GM19438 (cell line): ENCODE results near the gene CERS6.
"Not testable (repeated sequence)": the region's sequence is repeated elsewhere in the genome, so short reads cannot be mapped to it uniquely, and the experiment has no call there.

ENCODE experiments used
- ATAC-seq: cut with Tn5 transposase; IDR thresholded peaks from one replicate; pipeline ENCODE4 v1.9.1; 2021; ENCODE audit warnings: low read depth; ENCODE audit not compliant: unreplicated experiment

Gene CERS6

DNA sequence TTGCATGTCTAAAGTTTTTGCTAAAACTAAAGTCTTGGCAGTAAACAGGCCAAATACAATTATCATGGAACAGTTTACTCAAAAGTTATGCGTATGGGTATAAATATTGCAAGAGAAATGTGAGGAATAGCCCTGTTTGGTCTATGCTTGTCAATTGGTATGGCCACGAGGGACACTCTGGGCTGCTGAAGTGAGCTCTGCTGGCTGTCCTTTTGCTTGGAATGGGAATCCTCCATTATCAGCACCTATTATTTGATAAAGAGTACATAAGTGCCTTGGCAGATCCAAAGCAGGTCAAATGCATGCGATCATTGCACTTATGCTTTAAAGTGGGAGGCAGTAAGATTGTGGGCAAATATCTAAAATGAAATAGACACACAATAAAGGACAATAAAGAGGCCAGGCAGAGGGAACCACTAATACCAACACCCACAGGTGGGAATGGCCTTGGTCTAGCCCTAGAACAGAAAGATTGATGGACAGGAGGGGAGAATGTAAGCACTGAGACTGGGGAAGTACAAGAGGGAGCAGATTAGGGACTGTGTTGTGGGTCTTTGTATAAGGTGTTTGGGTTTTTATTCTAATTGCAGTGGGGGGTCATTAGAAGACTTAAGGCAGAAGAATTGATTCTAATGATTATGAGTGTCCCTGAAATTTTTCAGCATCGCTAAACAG, 286.3 kb downstream of the CERS6 start:
- no peak for ATAC-seq

DNA sequence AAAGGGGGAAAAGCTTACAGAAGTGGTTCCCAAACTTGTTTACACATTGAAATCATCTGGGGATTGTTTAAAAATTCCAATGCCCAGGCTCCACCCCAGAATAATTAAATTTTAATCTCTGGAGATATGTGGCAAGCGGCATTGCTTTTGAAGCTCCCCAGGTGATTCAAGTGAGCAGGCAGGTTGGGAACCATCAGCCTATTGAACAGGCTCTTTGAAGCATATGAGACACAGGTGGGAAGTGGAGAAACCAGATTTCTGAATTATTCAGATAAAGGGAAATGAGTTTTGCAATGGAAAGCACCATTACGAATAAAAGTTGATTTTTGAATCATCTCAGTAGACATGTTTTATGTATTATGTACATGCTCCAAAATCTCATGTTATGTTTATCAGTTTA, 288.8 kb downstream of the CERS6 start:
- ATAC-seq = no peak

DNA sequence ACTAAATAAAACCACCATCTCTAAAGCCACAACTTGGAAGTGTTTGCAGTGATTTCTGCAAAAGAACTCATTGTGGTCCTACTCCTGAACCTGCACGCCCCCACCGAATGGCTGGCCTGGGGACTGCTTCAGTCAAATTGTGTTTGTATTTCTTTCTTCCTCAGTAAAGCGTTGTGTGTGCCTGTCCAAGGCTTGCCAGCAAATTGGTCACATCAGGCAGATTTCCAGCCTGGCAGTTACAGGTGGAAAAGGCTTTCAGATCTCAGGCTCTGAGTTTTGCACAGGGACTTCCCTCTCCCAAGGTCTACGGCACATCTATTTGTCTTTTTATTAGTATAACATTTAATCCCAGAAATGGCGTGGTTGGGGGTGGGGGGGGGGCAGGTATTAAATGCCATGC, 292.4 kb downstream of the CERS6 start:
- ATAC-seq = no peak

DNA sequence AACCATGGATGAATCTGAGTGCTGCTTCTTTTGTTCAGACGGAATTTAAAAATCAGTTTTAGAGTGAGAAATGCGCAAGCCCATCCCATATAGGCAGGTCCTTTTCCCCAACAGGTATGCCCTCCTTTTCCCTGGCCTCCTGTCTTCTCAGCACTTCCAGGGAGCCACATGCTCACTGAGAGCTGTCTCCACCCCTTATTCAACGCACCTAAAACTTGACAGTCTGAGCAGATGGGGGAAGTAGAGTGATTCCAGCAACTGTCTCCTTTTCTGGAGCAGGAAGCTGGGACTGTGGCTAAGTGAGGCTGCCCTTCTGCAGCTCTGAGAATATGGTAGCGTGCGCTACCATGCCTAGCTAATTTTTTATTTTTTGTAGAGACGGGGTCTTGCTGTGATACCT, 293.2 kb downstream of the CERS6 start:
- no peak for ATAC-seq

DNA sequence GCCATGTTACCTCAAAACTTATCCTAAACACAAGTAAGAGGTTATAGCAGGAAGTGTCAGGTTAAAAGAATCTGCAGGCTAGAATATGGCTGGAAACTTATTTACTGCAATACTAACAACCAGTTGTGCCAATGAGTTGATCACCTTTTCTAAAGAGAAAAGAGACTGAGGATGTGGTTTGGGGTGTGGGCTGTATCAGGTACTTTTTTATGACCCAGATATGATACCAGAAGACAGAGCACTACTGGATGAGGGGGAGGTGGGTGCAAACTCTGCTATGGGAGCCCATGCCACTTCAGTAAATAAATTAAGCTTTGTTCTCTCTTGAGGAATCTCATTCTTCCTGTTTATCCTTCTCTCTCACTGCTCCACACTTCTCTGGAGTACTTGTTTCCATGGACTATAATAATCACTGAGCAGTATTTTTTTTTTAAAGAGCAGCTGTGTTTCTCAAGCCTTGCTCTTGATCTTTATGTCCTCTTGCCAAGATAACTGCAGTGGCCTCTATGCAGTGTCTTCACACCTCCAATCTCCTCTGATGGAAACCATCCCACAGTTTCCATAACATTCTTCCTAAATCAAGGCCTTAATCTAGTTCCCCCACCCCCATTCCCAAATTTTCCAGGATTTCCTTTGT, 295.1 kb downstream of the CERS6 start:
- ATAC-seq = peak; percentile 77

DNA sequence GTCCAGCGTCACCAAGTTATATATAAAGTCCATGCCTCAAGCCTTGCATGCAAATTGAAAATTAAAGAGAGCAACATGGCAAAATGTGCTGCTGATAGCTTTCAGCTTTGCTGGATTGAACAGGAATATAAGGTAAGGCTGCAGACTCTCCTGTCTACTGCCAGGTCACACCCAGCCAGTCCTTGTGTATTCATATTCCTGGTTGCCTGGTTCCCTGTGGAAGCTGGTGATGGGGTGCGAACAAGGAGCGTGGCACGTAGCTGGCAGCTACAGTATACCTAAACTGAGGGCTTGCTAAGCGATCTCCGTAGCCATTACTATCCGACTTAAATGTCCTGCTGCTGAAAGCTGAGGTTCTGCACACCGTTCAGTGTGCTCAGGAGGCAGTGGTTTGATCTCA, 296.3 kb downstream of the CERS6 start:
- ATAC-seq = no peak

GRCh38 chr2:168753765-168754329, 297.8 kb downstream of the CERS6 start:
- ATAC-seq = no peak

DNA sequence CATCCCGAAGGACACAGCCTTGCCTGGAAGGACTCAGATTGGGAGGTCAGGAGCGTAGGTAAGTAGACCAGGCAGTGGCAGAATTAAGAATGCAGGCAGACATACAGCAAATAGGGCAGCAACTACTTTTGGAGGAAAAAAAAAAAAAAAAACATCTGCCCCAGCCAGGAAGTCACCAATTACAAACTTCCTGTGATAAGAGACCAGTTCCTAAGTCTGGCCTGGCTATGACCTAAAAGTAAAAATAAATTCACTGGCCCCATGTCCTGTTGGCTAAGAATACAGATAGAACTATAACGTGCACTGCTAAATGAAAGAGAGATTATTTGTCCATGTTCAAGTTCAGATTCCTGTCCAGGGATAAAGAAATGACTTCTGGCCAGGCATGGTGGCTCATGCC, 301.2 kb downstream of the CERS6 start:
- no peak for ATAC-seq

DNA sequence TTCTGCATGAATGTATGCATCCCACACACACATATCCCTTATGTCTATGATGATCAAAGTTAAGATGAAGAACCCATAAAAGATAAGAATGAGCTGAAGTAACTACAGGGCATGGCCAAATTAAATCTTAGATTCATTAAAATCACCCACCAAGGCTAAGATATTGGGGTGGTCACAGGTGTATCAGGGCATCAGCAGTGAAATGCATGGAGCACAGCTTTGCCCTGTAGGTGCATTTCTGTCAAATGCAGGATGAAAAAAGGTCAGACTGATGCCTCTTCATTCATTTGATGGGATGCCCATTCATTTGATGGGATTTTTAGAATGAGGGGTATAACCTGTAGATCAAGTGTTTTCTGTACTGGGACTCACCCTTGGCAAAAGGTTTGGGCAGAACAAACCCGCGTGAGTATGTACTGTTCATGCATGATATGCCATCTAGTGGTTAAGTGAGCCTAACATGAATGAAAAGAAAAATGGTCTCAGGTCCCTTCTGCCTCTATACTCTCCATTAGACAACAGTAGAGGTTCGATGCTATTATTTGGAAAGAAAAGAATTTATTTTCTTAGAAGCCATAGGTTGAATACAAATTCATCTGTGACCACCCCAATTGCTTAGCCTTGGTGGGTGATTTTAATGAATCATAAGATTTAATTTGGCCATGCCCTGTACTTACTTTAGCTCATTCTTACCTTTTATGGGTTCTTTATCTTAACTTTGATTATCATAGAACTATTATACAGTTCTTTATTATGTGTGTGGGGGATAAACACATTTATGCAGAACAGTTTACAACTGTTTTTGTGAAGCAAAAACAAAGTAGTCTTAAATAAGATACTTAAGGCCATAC, 303.1 kb downstream of the CERS6 start:
- no peak for ATAC-seq

DNA sequence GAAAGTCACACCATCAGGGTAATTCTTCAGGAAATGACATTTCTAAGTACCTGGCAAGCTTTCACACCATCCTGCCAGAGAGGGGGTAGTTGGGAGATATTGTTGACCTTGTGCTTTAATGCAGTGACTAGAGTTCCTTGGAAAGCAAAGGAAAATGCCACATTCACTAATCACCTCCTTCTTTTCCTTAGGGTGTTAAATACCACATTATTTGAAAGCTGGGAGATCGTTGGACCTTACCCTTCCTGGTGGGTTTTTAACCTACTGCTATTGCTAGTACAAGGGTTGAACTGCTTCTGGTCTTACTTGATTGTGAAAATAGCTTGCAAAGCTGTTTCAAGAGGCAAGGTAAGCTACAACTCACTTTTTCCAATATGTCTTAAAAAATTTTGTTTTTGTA, 309.3 kb downstream of the CERS6 start:
- ATAC-seq = no peak

DNA sequence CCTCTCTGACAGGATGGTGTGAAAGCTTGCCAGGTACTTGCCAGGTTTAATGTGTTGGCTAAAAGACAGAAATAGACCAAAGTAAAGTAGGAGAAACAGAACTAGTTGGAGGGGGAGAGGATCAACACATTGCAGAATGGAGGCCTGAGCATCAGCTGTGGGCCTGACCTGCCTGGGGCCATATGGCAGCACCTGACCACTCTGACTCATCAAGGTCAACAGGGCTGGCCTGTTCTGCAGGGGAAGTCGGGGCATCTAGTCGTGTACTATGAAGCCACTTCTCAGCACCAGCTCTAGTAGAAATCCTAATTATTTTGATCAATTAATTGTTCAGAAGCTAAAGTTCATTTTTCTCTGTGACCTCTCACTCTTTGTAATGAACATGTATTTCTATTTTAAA, 310.5 kb downstream of the CERS6 start:
- no peak for ATAC-seq

GRCh38 chr2:168767258-168767657, 311.2 kb downstream of the CERS6 start:
- ATAC-seq = no peak

DNA sequence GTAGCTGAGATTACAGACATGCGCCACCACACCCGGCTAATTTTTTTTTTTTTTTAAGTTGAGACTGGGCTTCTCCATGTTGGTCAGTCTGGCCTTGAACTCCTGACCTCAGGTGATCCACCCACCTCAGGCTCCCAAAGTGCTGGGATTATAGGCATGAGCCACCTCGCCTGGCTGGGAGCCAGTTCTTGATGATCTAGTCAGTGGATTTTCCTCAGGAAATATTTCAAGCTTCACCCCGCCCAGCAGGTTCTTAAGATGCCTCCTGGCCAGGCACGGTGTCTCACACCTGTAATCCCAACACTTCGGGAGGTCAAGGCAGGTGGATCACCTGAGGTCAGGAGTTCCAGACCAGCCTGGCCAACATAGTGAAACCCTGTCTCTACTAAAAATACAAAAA, 312.3 kb downstream of the CERS6 start:
- not testable (repeated sequence) for ATAC-seq

DNA sequence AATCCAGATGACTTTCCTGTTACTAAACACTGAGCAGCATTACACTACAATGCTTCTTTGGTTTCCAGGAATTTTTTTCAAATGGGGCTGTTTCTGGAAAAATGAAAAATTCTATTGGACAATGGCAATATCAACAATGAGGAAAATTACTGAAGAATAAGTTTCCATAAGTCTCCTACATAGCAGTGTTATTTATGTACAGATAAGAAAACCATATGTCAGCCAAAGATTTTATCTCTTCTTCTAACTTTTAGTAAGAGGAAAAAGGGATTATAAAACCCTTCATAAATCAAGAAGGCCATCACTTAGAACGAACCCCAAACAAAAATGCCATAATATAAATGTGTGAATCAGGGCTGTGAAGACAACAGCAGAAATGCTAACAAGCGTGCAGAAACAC, 314.7 kb downstream of the CERS6 start:
- no peak for ATAC-seq

- no peak for ATAC-seq
Observed at GRCh38 chr2:168772704-168773103, 316.6 kb downstream of the CERS6 start.

- ATAC-seq = no peak
Observed at GRCh38 chr2:168773128-168773527, 317.1 kb downstream of the CERS6 start.

GRCh38 chr2:168773719-168774521, 317.8 kb downstream of the CERS6 start:
- ATAC-seq = no peak

DNA sequence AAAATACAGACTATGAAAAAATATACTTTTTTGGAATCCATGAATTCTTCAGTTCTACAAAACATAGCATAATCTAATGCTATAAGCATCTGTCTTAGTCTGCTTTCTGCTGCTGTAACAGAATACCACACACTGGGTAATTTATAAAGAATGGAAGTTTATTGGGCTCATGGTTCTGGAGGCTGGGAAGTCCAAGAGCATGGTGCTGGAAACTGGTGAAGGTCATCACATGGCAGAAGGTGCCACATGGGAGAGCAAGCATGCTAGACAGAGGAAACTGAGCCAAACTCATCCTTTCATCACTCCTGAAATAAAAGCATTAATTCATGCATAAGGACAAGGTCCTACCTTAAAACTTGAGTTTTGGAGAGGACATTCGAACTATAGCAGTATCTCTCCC, 319.8 kb downstream of the CERS6 start:
- no peak for ATAC-seq

GRCh38 chr2:168780669-168781071, 324.6 kb downstream of the CERS6 start:
- no peak for ATAC-seq

GRCh38 chr2:168781191-168781817, 325.2 kb downstream of the CERS6 start:
- no peak for ATAC-seq
